Measurements from ENCODE around the gene LRCH3.

LRCH3 gene

DNA sequence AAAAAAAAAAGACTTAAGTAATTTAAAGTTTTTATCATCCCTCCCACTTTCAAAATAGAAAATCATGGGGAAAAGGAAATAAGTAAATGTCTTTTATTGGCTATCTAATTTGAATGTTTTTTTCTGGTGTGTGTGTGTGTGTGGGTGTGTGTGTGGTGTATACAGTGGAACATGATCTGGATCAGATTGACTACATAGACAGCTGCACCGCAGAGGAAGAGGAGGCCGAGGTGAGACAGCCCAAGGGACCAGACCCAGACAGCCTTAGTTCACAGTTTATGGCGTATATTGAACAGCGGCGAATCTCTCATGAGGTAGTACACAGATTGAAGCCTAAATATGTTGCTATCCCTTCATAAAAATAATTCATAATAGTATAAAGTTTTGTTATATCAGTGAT is 44.5 kb downstream of the LRCH3 start:
- DNase-seq = no peak
- Histone ChIP-seq H3K27ac (ENCODE audit: low read length) (no peak overlapping the region), H3K36me3 (replicated peaks; ENCODE audit: insufficient read depth, low read length) (no peaks in the 10 kb centered on the region; the same call in 1 of the 2 replicates), H3K4me2 (ENCODE audit: low read depth, low read length) (no peak overlapping the region), H3K9me3 (replicated peaks; ENCODE audit: insufficient read depth, low read length) (no peaks in the 10 kb centered on the region), H3F3A (ENCODE audit: insufficient read depth, low read length) (no peaks in the 10 kb centered on the region), H3K4me3 (ENCODE audit: low read length) (no peak overlapping the region), H3K79me2 (ENCODE audit: low read length) (no peaks in the 10 kb centered on the region), H3K9me2 (replicated peaks; ENCODE audit: insufficient read depth, low read length) (no peaks in the 10 kb centered on the region), H4K20me1 (ENCODE audit: insufficient read depth, low read length) (no peaks in the 10 kb centered on the region), H3K27me3 (replicated peaks; ENCODE audit: insufficient read depth, low read length) (no peaks in the 10 kb centered on the region), H3K9ac (ENCODE audit: low read length) (no peak overlapping the region), H3K4me1 (ENCODE audit: low read length) (no peaks in the 10 kb centered on the region), H2AFZ (ENCODE audit: low read length) (no peak overlapping the region)
- TF ChIP-seq EZH2 (optimal IDR thresholded peaks at IDR 0.05; ENCODE audit: low read depth, low read length) = no peak
- TF ChIP-seq EZH2phosphoT487 (IDR thresholded peaks at IDR 0.05; ENCODE audit: low read length) = no peak
- TF ChIP-seq, protein P1, sequence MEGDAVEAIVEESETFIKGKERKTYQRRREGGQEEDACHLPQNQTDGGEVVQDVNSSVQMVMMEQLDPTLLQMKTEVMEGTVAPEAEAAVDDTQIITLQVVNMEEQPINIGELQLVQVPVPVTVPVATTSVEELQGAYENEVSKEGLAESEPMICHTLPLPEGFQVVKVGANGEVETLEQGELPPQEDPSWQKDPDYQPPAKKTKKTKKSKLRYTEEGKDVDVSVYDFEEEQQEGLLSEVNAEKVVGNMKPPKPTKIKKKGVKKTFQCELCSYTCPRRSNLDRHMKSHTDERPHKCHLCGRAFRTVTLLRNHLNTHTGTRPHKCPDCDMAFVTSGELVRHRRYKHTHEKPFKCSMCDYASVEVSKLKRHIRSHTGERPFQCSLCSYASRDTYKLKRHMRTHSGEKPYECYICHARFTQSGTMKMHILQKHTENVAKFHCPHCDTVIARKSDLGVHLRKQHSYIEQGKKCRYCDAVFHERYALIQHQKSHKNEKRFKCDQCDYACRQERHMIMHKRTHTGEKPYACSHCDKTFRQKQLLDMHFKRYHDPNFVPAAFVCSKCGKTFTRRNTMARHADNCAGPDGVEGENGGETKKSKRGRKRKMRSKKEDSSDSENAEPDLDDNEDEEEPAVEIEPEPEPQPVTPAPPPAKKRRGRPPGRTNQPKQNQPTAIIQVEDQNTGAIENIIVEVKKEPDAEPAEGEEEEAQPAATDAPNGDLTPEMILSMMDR (IDR thresholded peaks at IDR 0.05; ENCODE audit: low read length) = no peak

- no peaks in the 10 kb centered on the region for H3K4me1 ChIP-seq (ENCODE audit: low read length)
- no peaks in the 10 kb centered on the region; the same call in 1 of the 2 replicates for H3K36me3 ChIP-seq (replicated peaks; ENCODE audit: insufficient read depth, low read length)
- no peaks in the 10 kb centered on the region for H3F3A ChIP-seq (ENCODE audit: insufficient read depth, low read length)
- no peak for DNase-seq
- no peak overlapping the region for H3K4me3 ChIP-seq (ENCODE audit: low read length)
- H3K79me2 ChIP-seq (ENCODE audit: low read length) = no peaks in the 10 kb centered on the region
- TF ChIP-seq EZH2phosphoT487 (IDR thresholded peaks at IDR 0.05; ENCODE audit: low read length) = no peak
- TF ChIP-seq, protein P1 (IDR thresholded peaks at IDR 0.05; ENCODE audit: low read length) = no peak
- TF ChIP-seq EZH2 (optimal IDR thresholded peaks at IDR 0.05; ENCODE audit: low read depth, low read length) = no peak
- H3K9ac ChIP-seq (ENCODE audit: low read length) = no peak overlapping the region
- no peak overlapping the region for H2AFZ ChIP-seq (ENCODE audit: low read length)
- no peak overlapping the region for H3K27ac ChIP-seq (ENCODE audit: low read length)
- H3K27me3 ChIP-seq (replicated peaks; ENCODE audit: insufficient read depth, low read length) = no peaks in the 10 kb centered on the region
- H3K4me2 ChIP-seq (ENCODE audit: low read depth, low read length) = no peak overlapping the region
- H4K20me1 ChIP-seq (ENCODE audit: insufficient read depth, low read length) = no peaks in the 10 kb centered on the region
- no peaks in the 10 kb centered on the region for H3K9me2 ChIP-seq (replicated peaks; ENCODE audit: insufficient read depth, low read length)
- no peaks in the 10 kb centered on the region for H3K9me3 ChIP-seq (replicated peaks; ENCODE audit: insufficient read depth, low read length)
Measured at GRCh38 chr3:197836244-197836643, 45.2 kb downstream of the LRCH3 start.

DNA sequence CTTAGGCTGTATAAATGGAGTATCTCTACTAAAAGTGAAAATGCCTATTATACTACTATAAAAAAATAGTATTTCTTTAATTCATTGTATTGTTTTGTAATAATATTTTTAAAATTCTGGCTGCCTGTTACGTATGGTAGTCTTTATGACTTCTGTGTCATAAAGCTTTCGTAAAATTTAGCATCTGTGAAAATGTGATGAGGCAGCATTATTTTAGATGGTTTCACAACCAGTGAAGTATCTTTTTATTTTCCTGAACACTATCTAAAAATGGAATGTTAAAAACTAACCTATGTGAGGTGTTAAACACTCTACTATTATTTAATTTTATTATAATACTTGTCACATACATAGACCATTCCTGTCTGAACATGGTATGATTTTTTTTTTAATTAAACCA is 46.2 kb downstream of the LRCH3 start:
- Histone ChIP-seq H3K27ac (ENCODE audit: low read length) (no peak overlapping the region), H4K20me1 (ENCODE audit: insufficient read depth, low read length) (no peaks in the 10 kb centered on the region), H3K9me2 (replicated peaks; ENCODE audit: insufficient read depth, low read length) (no peaks in the 10 kb centered on the region), H3K4me1 (ENCODE audit: low read length) (no peaks in the 10 kb centered on the region), H3F3A (ENCODE audit: insufficient read depth, low read length) (no peaks in the 10 kb centered on the region), H3K27me3 (replicated peaks; ENCODE audit: insufficient read depth, low read length) (no peaks in the 10 kb centered on the region), H3K79me2 (ENCODE audit: low read length) (no peaks in the 10 kb centered on the region), H3K36me3 (replicated peaks; ENCODE audit: insufficient read depth, low read length) (no peaks in the 10 kb centered on the region; the same call in 1 of the 2 replicates), H3K9ac (ENCODE audit: low read length) (no peak overlapping the region), H2AFZ (ENCODE audit: low read length) (no peak overlapping the region), H3K4me2 (ENCODE audit: low read depth, low read length) (no peak overlapping the region), H3K4me3 (ENCODE audit: low read length) (no peak overlapping the region), H3K9me3 (replicated peaks; ENCODE audit: insufficient read depth, low read length) (no peaks in the 10 kb centered on the region)
- DNase-seq = no peak
- TF ChIP-seq EZH2 (optimal IDR thresholded peaks at IDR 0.05; ENCODE audit: low read depth, low read length) (no peak), EZH2phosphoT487 (IDR thresholded peaks at IDR 0.05; ENCODE audit: low read length) (no peak)
- TF ChIP-seq, protein P1 (IDR thresholded peaks at IDR 0.05; ENCODE audit: low read length) = no peak
